Stimulated activated CD8-positive, alpha-beta memory T cell treated with anti-CD3 and anti-CD28 coated beads, Interleukin-2, amount 100 ng/mL, for 1 hour (primary cell): ENCODE data around the gene EDAR.

Experiments used
- DNase-seq, 2 donors: peaks; one replicate each; pipeline ENCODE4 v3.0.0-alpha.2; 2020; ENCODE audit warnings: low read depth in 2 of 2

EDAR gene

GRCh38 chr2:108909275-108909823, 79.7 kb downstream of the EDAR start:
- no peak for DNase-seq

- no peak for DNase-seq
Observed at GRCh38 chr2:108908713-108909070, 80.3 kb downstream of the EDAR start.

GRCh38 chr2:108907822-108908712, 81.0 kb downstream of the EDAR start:
- no peak for DNase-seq

- no peak for DNase-seq
Observed at GRCh38 chr2:108906403-108907077, 82.5 kb downstream of the EDAR start.

GRCh38 chr2:108905906-108906305, 83.1 kb downstream of the EDAR start:
- DNase-seq = no peak

GRCh38 chr2:108905176-108905575, 83.8 kb downstream of the EDAR start:
- no peak for DNase-seq

GRCh38 chr2:108904680-108905079, 84.3 kb downstream of the EDAR start:
- DNase-seq = no peak

GRCh38 chr2:108898315-108899082, 90.5 kb downstream of the EDAR start:
- no peak for DNase-seq

DNA sequence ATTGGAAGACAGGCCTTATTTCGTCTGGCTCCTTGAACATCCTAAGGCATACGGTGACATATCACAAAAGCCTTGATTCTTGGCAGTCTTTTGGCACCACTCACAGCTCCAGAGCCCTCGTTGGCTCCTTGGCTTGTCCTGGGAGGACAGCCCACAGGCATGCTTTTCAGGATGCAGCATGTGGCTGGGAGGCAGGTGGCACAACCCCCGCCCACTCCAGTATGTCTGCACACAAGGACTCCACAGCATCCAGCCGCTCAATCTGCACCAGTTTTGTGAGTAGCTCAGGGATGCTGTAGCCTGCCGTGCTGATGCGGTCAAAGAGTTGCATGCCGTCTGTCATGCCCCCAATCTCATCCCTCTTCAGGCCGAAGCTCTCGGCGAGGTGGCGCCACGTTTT, 92.3 kb downstream of the EDAR start:
- no peak for DNase-seq

- DNase-seq = no peak
Observed at GRCh38 chr2:108895188-108895587, 93.8 kb downstream of the EDAR start.

DNA sequence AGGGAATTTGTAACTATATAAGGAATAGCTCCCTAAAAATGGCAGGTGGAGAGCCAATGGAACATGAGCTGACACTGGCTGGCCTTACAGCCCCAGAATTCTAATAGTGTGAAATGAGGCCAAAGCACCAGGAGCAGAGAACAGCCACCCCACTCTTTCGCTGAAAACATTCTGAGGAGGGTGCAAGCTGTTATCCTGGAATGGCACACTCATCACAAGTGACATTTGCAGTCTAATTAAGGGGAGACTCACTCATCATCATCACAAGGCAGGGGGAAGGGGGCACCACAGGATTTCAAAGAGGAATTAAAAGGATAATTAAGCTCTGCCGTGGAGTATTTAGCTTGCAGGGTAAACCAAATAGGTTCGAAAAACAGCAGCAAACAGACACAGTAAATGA, 94.3 kb downstream of the EDAR start:
- DNase-seq = no peak

DNA sequence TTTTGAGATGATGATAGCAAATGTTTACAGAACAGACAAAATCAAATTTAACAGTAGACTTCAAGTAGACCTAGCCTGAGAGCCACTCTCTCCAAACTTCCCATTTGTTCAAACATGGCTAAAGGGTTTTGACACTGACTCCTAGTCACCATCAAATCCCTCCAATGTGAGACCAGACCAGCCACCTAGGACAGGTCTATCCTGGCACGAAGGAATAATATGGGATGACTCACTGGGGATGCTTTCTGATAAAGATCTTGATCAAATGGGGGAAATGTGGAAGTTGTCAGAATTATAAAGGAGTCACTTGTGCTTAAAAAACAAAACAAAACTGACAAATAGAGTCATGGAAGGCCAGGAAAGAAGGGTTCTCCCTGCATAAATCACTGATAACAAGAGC, 95.7 kb downstream of the EDAR start:
- DNase-seq = no peak

- no peak for DNase-seq
Observed at GRCh38 chr2:108889907-108890306, 99.1 kb downstream of the EDAR start.

GRCh38 chr2:108884619-108885018, 104.4 kb downstream of the EDAR start:
- DNase-seq = no peak

GRCh38 chr2:108878276-108878675, 110.7 kb downstream of the EDAR start:
- DNase-seq = no peak

DNA sequence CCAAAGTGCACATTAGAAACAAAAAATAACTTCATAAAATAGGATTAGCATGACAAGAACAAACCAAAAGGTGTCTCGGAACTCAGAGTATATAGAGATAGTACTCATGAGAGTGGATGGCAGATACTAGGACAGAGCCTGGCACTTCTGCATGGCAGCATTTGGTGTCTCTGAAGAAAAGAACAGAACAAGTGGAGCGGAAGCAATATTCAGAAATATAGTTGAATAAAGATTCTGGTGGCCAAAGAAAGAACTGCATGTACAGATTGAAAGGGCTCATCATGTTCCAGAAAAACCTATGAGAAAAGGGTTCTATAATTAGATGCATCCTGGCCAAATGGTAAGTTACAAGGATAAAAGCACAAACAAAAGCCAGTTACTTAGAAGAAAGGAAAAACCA, 111.5 kb downstream of the EDAR start:
- no peak for DNase-seq

DNA sequence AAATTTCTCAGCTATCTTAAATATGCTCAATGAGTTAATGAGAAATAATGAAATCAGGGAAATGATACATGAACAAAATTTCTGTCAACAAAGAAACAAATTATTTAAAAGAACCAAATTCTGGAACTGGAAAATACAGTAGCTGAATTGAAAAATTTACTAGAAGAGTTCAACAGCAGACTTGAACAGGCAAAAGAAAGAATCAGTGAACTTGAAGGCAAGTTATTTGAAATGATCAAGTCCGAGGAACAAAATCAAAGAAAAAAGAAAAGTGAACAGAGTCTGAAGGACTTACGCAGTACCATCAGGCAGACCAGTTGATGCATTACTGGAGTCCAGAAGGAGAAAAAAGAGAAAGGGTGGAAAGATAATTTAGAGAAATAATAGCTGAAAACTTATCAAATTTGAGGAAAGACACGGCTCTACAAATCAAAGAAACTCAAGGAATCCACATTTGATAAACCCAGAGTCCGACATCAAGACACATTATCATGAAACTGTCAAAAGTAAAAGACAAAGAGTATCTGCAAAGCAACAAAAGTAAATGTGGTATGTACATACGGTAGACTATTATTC, 118.9 kb downstream of the EDAR start:
- DNase-seq = no peak

GRCh38 chr2:108869542-108869941, 119.5 kb downstream of the EDAR start:
- DNase-seq = no peak

DNA sequence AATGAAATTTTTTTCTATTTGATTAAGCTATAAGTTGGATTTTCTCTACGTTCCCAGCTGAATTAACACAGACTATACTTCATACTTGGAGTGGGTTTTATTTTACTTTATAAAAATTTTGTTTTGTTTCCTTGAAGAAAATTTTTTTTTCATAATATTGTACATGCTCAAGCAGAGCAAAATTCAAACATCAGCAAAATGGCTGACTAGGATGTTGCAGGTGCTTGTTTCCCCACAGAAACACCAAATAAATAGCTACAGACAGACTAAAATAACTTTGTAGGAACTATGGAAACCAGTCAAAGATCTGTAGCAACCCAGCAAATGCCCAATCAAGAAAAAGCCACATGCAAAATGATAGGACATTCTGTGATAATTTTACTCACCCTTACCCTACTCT, 120.1 kb downstream of the EDAR start:
- DNase-seq = no peak

GRCh38 chr2:108866041-108866440, 123.0 kb downstream of the EDAR start:
- no peak for DNase-seq

GRCh38 chr2:108858894-108859293, 130.1 kb downstream of the EDAR start:
- DNase-seq = no peak

DNA sequence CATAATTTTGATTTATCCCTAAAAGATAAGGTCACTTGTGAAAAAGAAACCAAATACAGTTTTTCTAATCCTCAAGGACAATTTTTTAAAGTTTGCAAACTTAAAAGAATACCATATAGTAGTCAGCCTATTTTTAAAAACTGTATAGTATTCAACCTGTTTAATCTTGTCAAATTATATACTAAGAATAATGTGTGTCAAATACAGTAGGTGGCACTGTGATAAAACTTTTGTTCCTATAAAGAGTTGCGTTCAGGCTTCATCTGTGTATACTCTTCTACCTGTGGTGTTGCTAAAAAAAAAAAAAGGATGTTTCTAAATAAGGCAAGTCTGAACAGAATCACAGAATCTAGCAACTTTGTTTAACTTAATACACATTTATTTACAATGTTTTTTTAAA, 133.8 kb downstream of the EDAR start:
- DNase-seq = no peak
